GM13977 (cell line): ENCODE measurements around the gene TAPBPL.

ENCODE experiments used
- DNase-seq: peaks from one replicate; pipeline ENCODE4 v3.0.0; 2012; ENCODE audit warnings: low spot score
- in situ Hi-C: fragments of 300-500 bp; cut with MboI; formaldehyde crosslinking; loops from one replicate; pipeline ENCODE4 v1.12.0; 2022; ENCODE audit warnings: low sequenced_read_pairs, low pct_unique_long_range_greater_than_20kb, mixed read lengths, inconsistent platforms; ENCODE audit not compliant: unreplicated experiment
- TF ChIP-seq, protein P1 (sequence below): IDR thresholded peaks from 2 replicates; pipeline ENCODE4 v1.5.1; 2012; ENCODE audit warnings: mild to moderate bottlenecking, control low read depth; ENCODE audit not compliant: insufficient read depth; ENCODE audit errors: extremely low read depth, missing control alignments

Gene TAPBPL

DNA sequence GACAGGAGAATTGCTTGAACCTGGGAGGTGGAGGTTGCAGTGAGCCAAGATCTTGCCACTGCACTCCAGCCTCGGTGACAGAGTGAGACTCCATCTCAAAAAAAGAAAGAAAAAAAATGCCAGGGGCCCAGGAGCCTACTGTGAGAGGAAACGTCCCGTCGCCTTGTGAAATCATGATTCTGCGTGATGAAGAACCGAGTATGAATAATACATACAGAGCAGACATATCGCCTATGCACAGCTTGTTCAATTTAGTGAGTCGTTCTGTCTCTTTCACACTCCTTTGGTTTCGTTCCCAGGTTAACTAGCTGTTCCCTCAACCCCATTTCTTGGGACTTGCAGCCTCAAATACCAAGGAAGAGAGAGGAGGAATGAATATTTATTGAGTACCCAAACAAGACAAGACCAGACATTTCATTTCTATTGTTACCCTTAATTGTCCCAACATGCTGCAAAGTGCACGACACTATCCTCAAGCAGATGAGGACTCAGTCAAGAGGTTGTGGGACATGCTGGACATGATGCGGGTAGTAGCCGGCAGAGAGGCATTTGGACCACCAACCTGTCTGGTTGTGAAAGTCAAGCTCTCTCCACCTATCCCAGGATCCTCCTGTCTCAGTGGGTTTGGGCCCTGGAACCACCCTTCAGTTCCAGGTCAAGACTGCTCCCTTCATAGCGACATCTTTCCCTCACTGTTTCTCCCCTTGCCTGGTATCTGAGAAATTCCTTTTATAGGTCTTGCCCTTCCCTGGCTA is 15.7 kb upstream of the TAPBPL start:
- no peak for DNase-seq
- in situ Hi-C loops: no loop called here
- TF ChIP-seq, protein P1, sequence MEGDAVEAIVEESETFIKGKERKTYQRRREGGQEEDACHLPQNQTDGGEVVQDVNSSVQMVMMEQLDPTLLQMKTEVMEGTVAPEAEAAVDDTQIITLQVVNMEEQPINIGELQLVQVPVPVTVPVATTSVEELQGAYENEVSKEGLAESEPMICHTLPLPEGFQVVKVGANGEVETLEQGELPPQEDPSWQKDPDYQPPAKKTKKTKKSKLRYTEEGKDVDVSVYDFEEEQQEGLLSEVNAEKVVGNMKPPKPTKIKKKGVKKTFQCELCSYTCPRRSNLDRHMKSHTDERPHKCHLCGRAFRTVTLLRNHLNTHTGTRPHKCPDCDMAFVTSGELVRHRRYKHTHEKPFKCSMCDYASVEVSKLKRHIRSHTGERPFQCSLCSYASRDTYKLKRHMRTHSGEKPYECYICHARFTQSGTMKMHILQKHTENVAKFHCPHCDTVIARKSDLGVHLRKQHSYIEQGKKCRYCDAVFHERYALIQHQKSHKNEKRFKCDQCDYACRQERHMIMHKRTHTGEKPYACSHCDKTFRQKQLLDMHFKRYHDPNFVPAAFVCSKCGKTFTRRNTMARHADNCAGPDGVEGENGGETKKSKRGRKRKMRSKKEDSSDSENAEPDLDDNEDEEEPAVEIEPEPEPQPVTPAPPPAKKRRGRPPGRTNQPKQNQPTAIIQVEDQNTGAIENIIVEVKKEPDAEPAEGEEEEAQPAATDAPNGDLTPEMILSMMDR: no peak

DNA sequence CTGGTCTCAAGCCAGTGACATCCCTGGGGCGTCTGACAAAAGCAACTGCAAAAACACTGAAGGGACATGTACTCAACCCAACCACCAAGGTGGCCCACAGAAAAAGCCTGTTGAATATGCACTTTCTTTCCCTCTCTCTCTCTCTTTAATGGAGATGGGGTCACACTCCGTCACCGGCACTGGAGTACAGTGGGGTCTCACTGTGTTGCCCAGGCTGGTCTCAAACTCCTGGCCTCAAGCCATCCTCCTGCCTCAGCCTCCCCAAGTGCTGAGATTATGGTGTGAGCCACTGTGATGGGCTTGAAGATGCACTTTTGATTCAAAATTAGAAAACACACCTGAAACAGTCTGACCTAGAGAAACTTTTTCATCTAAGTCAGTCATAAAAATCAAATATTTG is 14.3 kb upstream of the TAPBPL start:
- TF ChIP-seq, protein P1: no peak
- no peak for DNase-seq
- in situ Hi-C loops: no loop called here

DNA sequence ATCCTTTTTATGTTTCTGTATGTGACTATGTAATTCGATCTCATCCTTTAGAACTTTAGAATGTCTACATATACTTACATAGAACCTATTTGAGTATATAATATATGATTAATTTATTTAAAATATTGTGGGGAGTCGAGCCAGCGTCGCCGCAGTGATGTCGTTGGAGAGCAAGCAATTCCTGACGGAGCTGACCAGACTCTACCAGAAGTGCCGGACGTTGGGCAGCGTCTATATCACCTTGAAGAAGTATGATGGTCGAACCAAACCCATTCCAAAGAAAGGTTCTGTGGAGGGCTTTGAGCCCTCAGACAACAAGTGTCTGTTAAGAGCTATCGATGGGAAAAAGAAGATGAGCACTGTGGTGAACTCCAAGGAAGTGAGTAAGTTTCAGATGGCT is 13.5 kb upstream of the TAPBPL start:
- no peak for DNase-seq
- in situ Hi-C loops: no loop called here
- TF ChIP-seq, protein P1: no peak

DNA sequence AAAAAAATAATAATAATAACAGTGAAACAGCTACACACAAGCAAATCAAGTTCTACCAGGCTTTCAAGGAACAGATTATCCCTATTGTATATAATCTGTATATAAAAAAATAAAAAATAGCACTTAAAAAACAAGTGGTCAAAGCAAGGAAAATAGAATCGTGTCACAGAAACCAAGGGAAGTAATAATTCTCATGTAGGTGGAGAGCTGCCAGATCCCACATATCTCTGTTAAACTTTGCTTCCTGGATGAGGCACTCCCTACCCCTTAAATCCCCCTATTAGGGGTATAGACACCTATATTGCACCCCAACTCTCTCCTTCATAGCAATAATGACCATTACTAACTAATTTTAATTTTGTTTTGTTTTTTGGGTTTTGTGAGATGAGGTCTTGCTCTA is 11.5 kb upstream of the TAPBPL start:
- DNase-seq: no peak
- TF ChIP-seq, protein P1: no peak
- in situ Hi-C loops: no loop called here

DNA sequence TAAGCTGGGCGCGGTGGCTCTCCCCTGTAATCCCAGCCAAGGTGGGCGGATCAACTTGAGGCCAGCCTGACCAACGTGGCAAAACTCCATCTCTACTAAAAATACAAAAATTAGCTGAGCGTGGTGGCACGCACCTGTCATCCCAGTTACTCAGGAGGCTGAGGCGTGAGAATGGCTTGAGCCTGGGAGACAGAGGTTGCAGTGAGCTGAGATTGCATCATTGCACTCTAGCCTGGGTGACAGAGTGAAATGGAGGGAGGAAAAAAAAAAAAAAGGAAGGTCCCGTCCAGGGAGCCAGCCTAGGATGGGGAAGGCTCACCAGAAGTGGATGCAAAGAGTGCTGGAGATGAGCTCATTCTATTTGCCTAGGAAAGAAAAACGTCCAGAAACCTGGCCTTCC is 9.0 kb upstream of the TAPBPL start:
- in situ Hi-C loops: no loop called here
- no peak for DNase-seq
- TF ChIP-seq, protein P1: no peak

DNA sequence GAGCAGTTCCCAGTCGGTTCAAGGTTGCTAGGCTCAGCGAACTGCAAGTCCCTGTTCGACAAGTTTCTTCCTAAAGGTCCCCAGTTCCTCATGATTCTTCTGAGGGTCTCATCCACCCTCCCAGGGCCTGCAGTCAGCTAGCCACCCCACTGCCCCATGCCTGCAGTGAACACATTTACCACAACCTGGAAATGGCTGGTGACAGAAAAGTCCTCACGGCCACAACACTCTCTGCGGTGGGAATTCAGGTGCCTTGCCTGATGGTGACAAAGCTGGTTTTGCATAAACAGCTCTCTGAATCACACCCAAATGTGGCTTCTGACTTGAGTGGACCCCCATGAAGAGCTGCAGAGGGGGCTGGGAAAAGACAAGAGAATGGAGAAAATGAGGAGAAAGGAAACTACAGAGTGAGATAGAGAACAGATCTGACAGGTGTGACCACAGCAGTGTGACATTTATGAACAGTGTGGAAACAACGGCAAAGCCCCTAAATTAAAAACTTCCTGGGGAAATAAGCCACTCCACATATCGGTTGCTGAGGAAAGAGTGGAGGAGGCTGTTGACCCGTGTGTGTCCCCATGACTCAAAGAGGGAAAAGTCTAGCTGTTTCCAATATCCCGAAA is 8.4 kb upstream of the TAPBPL start:
- in situ Hi-C loops: no loop called here
- TF ChIP-seq, protein P1: no peak
- no peak for DNase-seq
